Stimulated activated CD4-positive, alpha-beta T cell treated with anti-CD3 and anti-CD28 coated beads, Interleukin-4, amount 100 ng/mL, for 4 hours (primary cell): Measurements from ENCODE around the gene GLRA2.
"Not testable (repeated sequence)": the region's sequence is repeated elsewhere in the genome, so short reads cannot be mapped to it uniquely, and the experiment has no call there.

Experiments
- DNase-seq, 2 experiments: peaks; one replicate each; pipeline ENCODE4 v3.0.0-alpha.2; 2020

GLRA2 gene

DNA sequence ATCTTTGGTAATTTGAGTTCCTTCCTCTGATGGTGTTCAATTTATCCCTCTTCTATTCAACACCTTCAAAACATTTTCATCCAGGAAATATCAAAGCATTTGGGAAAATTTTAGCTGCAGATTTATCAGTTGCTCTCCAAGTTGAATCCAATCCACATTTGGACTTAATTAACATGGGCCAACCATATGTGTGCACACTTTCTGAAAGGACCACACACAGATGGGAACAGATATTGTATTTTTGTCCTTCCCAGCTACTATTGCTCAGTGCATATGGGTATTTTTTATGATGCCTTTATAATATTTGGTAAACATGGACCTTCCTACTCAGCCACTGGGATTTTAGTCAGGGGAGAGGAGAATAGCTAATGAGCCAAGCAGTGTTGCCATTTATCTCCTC is 65.2 kb downstream of the GLRA2 start:
- DNase-seq: no peak

DNA sequence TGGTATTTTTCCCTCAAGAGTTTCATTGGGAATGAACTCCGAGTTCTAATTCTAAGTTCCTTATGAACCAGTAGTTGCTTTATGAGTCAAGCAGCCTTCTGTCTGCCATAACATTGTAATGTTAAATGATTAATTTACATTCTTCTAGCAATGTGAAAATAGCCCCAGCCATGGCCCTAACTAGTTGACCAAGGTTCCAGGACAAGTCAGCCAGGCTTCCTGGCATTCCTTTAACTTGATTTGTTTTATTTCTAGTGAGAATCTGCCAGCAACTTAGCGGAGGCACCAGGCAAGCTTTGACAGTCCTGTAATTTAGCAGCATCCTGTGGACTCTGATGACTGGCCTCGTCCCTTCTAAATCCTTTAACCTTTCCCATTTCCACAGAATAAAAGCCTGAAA is 69.0 kb downstream of the GLRA2 start:
- DNase-seq: no peak

DNA sequence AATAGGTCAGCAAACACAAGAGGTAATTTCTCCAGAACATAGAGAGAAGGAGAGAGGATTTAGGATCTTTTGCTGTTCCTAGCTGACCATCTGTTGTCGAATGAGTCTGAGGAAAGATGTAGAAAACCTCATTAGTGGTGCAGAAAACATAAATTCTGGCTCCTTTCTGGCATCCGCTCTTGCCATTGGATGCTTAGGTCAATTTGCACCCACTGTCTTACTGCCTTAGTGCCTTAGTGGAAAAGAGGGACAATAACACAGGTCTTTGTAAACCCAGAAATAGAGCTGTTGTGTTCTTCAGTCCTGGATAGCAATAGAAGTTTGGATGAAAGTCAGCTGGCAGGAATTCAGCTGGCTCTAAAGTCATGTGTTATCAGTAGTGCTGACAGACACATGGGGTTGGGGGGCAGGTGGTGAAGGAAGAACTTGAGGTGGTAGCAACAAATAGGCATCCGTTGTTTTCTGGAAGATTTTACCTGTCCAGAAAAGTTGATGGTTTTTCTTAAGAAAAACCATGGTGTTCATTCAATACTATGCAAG is 78.2 kb downstream of the GLRA2 start:
- DNase-seq: no peak

DNA sequence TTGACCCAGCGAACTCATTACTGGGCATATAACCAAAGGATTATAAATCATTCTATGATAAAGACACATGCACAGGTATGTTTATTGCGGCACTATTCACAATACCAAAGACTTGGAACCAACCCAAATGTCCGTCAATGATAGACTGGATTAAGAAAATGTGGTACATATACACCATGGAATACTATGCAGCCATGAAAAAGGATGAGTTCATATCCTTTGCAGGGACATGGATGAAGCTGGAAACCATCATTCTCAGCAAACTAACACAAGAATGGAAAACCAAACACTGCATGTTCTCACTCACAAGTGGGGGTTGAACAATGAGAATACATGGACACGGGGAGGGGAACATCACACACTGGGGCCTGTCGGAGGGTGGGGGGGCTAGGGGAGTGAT is 83.1 kb downstream of the GLRA2 start:
- DNase-seq: not testable (repeated sequence)

DNA sequence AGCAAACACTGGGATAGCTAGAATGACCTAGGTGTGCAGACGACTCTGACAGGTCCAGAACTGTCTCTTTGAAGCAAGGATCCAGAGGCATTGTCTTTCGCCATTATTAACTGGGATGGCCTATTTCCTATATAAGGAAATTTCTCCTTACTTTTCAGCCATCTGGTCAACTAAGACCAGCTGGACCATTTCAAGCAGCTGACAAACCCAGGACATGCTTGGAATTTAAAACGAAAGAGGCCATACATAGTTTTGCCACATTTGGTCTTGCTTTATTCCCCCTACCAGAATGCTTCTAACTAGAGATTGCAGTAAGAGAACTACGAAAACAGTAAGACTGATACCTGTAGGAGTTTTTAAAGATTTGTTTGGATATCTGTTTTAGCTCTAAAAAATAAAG is 87.0 kb downstream of the GLRA2 start:
- DNase-seq: no peak

DNA sequence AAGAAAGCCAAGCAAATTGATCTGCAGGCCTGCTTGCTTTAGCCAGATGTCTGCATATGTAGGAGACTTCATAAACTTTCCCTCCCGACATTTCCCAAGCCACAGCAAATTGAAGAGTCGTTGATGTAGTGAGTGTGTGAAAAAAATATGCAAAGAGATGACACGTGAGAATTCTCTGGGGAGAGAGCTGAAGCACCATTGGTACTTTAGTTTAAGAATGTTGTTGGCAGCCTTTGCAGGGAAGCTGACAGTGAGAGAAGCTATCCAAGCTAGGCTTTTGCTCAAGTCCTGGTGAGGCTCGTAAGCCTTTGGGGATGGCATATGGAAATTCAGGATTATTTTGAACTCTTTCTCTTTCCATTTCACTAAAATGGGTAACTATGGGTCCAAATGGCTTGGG is 87.5 kb downstream of the GLRA2 start:
- no peak for DNase-seq

DNA sequence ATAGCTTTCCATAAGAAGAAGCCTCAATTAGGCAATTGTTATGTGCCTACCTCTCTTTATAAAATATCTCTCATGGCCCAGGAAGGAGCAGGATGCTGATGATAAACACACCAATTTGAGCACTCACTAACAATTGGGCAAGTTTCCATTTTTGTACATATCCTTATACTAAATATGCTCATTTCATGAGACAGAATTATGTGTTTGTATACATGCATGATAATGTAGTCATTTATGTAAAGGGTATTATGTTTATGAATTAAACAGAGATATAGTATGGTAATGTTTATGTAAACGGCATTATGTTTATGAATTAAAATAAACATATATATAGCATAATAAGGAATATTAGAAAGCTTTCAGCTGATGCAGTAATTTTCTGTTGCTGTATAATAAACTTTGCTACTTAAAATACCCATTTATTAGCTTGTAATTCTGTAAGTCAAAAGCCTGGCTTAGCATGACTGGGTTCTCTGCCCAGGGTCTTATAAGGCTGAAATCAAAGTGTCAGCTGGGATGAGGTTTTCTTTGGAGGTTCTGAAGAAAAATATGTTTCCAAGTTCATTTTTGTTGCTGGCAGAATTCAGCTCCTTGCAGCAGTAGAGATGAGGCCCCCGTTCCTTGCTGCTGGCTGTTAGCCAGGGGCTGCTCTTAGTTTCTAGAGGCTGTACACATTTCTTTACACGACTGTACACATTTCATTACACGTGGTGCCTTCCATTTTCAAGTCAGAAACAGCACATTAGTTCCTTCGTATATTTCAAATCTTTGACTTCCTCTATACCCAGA is 89.0 kb downstream of the GLRA2 start:
- no peak for DNase-seq

DNA sequence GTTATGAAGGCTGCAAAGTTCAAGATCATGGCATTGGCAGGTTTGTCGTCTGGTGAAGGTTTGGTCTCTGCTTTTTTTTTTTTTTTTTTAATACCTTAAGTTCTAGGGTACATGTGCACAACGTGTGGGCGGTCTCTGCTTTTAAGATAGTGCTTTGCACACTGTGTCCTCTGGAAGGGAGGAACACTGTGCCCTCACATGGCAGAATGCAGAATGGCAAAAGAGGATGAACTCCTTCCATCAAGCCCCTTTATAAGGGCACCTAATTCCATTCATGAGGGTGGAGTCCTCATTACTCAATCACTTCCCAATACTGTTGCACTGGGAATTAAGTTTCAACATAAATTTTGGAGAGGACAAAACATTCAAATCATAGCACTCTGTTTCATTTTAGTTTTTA is 101.4 kb downstream of the GLRA2 start:
- DNase-seq: no peak

DNA sequence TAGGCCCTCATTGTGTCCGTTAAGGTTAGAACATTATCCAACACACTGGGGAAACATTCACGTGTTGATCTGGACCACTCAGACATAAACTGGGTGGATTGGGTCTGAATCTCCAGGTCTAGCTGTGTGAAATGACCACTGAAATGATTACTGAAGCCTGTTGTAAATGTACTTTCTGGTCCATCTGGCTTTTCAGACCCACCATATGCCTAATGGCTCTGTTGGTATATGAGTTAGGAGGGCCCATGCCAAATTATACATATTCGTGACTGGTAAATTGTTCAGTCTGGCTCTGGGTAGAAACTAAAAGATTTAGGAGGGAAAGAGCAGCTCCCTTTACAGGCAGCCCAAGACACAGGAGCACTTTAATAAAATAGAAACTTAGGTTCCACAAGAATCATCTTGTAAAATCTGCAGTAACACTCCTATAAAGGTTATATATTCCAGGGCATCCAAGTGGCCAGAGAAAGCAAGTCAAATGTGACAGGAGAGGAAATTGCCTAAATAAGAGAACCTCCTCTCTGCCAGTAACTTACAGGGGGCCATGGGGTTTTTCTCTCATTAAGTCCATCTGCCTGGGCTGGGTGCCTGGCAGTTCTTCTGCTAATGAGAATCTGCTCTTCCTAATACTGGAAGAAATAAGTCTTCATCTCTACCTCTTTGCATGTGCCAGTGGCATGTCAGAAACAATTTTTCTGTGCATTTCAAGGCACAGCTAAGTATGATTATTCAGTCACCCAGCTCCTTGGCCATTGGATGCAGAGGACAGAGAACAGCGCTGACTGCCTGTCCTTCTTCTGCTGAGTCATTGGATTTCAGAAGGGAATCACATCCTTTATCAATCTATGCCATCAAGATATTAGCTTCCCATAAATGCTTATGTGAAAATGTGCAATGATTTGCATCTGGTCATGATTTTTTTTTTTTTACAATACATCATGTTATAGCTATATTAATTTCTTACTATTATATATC is 112.6 kb downstream of the GLRA2 start:
- no peak for DNase-seq

DNA sequence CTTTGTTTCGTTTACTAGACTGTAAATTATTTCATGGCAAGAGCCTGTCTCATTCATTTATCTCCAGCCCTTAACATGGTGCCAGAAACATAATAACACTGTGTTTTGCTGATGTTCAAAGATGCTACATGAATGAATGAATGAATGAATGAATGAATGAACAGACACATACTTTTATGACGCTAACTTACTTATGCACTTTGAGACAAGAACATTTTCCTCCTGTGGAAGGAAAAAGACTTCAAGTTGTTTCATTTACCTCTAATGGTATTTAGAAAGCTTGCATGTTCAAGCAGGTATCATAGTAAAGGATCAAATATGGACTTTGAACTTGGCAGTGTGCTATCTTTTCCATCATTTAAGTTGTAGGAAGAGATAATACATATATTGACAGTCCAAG is 131.6 kb downstream of the GLRA2 start:
- no peak for DNase-seq

DNA sequence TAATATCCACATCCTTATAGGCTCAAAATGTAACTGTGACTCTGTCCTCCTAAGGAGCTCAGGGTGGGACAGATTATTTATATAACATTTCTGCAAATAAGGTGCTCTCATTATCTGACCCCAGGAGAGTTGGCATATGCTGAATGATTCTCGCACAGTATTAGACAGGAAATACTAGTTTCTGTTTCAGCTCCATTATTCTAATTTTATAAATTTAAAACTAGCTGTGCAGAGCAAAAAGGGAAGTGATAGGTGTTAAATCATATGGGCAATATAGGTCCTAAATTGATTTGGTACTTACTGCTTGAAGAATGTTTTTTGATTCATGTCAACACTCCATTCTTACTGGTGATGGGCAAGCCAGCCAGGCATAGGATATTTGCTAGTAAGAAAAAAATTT is 141.5 kb downstream of the GLRA2 start:
- no peak for DNase-seq

DNA sequence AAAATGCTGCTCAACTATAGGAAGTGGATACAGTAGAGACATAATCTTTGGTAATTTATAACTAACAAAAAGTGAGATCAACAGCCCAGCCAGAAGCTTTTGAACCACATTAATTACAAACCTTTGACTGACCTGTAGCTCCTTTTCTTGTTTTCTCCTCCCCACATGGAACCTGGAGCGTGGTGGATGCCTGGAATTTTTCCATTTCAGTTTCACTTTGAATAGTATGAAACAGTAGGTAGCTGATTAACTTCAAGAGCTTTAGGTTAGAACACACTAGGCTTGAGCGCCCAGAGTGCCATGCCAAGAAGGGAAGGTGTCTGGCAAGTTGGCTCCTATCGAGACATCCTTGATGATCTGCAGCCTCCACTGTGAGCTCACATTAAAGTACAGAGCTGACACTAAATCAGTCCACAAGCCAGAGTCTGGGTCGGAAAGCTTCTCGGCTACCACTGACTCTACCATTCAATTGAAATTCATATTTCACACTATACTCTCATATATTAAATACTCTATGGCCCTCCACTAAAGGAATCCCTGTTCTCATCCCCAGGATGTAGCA is 143.4 kb downstream of the GLRA2 start:
- DNase-seq: no peak

DNA sequence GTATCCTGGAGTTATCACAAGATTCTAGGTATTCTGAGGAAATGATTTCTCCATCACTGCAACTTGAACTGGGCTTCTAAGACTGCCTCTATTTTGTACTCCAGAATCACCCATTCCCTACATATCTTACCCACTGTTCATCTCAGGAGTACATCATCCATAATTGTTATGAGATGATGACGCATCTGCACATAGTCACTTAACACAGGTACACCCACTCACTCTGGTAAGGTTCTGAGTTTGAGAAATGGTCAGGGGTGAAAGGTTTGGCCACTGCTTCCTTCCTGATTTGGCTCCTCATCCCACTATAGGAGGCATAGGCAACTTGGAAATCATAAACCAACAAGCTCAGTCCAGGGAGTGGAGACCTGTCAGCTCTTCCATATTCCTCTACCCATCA is 143.9 kb downstream of the GLRA2 start:
- DNase-seq: no peak

DNA sequence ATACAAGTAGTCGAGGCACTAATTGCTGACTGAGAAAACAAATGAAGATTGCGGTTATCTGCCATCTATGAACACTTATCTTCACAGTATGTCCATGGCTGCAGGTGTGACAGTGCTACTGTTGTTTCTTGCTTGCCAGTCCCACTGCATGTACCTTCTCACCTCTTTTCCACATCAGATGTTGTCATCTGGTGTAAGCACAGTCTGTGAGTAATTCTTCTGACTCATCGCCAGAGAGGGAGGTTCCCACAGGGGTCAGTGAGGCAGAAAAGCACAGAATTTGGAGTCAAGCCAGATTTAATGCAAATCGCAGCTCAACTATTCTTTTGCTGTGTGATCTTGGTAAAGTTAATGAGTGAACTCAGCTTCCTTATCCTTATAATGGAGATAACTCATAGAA is 144.4 kb downstream of the GLRA2 start:
- DNase-seq: no peak

DNA sequence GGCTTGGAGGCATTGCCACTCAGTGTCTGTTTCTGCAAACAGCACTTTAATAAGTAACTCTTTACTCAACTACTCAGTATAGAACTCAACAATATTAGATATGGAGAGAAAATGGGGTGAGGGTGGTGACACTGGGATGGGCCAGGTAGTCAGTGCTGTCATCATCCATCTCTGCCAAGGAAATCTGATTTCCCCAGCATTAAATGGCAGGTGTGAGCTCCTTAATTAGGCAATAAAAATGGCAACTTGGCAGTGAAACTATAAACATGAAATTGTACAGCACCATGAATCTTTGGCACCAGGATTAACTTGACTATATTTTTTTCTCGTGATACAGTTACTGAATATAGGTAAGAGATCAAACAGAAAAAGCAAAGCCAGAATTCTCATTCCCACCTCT is 146.2 kb downstream of the GLRA2 start:
- no peak for DNase-seq

DNA sequence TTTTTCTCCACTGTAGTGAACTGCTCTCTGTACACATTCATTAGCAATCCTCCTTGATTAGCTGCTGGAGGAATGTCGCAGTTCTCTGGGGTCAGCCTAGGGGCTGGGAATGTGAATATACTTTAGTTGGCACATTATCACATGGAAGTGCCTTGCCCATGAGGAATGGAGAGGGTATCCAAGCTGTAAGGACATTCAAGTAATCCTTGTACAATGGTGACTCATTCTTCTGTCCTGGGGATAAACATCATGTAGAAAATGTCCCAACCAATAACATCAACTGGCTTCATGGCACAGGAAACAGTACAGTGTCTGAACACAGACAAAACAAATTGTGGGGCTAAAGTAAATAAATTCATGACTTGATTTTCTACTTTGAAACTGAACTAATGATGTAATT is 147.1 kb downstream of the GLRA2 start:
- no peak for DNase-seq

DNA sequence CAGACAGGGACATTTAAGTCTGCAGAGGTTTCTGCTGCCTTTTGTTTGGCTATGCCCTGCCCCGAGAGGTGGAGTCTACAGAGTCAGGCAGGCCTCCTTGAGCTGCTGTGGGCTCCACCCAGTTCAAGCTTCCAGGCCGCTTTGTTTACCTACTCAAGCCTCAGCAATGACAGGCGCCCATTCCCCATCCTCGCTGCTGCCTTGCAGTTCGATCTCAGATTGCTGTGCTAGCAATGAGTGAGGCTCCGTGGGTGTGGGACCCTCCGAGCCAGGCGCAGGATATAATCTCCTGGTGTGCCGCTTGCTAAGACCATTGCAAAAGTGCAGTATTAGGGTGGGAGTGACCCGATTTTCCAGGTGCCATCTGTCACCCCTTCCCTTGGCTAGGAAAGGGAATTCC is 159.0 kb downstream of the GLRA2 start:
- DNase-seq: not testable (repeated sequence)

DNA sequence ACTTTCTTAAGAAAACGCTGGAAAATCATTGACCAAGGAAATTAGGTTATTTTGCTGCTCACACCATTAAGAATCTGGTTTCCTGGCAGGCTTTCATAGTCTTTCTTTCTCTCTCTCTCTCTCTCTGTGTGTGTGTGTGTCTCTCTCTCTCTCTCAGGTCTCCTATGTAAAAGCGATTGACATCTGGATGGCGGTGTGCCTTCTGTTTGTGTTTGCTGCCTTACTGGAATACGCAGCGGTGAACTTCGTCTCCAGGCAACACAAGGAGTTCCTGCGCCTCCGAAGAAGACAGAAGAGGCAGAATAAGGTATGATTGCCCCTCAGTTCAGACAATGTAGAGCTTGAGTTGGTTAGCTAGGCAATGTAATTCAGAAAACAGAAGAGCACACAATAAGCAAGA is 161.2 kb downstream of the GLRA2 start:
- DNase-seq: no peak

DNA sequence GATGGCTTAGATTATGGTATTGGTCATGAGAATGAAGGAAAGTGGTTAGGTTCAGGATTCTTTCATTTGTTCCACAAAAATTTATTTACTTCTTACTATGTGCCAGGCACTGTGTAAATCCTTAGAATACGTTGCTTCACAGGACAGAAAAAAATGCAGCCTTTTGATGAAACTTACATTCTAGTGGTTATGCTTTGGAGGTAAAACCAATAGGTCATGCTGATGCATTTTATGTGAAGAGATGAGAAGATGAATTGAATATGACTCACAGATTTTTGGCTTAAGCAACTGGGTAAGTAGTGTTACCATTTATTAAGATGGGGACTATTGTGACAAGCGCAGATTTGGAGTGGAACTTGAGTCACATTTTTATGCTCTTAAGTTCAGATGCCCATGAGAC is 165.3 kb downstream of the GLRA2 start:
- no peak for DNase-seq

DNA sequence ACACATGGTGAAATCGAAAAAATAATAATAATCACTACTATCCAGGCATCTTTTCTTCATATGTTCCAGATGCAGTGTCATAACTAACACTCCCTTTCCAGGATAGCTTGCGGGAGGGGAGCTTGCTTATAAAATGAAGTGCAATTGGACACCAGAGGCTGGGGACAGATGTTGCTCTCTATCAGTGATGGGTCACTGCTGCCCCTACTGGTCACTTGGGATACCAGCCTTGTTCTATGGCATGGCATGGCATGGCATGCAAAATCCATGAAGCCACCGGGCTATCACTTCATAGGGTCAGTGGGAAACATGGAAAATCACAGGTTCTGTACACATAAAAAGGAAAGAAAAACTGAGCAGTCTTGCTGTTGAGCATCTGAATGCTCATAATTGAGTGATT is 168.1 kb downstream of the GLRA2 start:
- DNase-seq: peak in 1 of 2 experiments; percentile 12

DNA sequence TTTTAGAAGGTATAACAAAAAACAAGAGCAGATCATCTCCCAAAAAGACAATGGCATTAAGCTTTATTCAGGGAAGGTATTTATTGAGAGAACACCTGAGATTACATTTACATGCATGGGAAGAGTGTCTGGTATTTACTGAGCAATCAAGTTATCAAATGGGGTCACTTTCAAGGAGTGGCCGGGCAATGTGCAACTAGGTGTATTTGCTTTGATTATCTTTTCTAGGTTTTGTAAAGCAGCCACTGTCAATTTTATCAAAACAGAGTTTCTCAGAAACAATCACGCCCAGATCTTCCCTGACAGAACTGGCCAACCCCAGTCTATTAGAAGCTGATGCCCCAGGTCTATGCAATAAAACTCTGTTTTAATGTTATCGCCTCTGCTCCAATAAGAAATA is 169.5 kb downstream of the GLRA2 start:
- DNase-seq: no peak

DNA sequence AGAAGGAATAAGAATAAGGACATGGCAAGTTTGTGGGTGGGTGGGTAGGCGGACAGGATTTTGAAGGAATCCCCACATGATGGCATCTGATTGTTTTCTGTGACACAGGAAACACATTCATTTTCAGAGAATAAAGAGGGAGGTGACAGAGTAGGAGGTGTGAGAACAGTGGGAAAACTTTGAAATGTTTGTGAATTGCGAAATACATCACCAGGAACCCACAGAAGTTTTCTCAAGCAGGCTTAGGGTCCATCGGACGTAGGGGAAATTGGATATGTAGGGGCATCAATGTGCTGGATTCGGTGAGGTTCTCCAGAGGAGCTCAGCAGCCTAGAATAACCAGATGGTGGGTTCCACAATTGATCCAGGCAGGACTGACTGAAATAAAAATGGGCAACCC is 171.6 kb downstream of the GLRA2 start:
- no peak for DNase-seq

DNA sequence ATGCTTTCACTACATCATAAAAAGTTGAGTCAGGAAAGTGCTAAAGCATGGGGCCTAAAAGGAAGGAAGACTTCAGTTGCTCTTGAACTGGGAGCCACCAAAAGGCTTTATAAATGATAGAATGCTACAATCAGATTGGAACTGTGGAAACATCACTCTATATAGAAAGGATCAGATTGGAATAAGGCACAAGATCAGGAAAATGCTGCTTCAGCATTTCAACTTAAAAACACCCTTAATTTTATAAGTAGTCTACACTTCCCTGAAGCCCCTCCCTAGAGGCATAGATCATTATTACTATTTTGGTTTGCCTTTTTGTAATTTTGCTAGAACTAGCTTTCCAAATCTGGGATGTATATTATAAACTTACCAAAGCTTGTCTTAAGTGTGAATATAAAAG is 172.8 kb downstream of the GLRA2 start:
- DNase-seq: no peak

DNA sequence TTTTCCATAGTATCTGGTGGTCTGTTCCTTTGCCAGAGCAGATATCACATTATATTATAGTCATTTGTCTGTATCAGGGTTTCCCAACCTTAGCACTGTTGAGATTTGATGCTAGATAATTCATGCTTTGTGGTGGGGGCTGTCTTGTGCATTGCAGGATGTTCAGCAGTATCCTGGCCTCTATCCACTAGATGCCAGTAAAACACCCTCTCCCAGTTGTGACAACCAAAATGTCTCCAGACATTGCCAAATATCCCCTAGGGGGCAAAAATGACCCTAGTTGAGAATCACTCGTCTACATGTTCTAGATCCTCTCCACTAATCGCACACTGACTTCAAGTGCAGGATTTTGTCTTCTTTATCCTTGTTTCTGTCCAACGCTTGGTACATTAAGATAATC is 182.8 kb downstream of the GLRA2 start:
- DNase-seq: no peak
